GM18526 (cell line): Measurements from ENCODE around the gene TFDP1.

Source experiments
- POLR2A ChIP-seq: IDR thresholded peaks from 3 replicates; pipeline ENCODE4 v1.6.1; 2011; ENCODE audit not compliant: insufficient read length; ENCODE audit errors: extremely low read depth

The TFDP1 gene

GRCh38 chr13:113584205-113584869 is at the start of gene TFDP1:
TFDP1 (plus strand) TSS chr13:113584753; CDS start chr13:113585838, 1,085 bp downstream.
- TF ChIP-seq POLR2A, result peak; percentile 58

- no peak for TF ChIP-seq POLR2A
Observed at GRCh38 chr13:113535381-113535781, 49.2 kb upstream of the TFDP1 start.

- no peak for TF ChIP-seq POLR2A
Observed at GRCh38 chr13:113536461-113537110, 48.0 kb upstream of the TFDP1 start.

- no peak for TF ChIP-seq POLR2A
Observed at GRCh38 chr13:113537205-113537604, 47.3 kb upstream of the TFDP1 start.

- TF ChIP-seq POLR2A, result no peak
Observed at GRCh38 chr13:113537909-113538688, 46.5 kb upstream of the TFDP1 start.

GRCh38 chr13:113538689-113539058 is 45.9 kb upstream of the TFDP1 start:
- no peak for TF ChIP-seq POLR2A

- no peak for TF ChIP-seq POLR2A
Observed at GRCh38 chr13:113539176-113539575, 45.4 kb upstream of the TFDP1 start.

- no peak for TF ChIP-seq POLR2A
Observed at GRCh38 chr13:113539822-113540221, 44.7 kb upstream of the TFDP1 start.

- no peak for TF ChIP-seq POLR2A
Observed at GRCh38 chr13:113540523-113540922, 44.0 kb upstream of the TFDP1 start.

GRCh38 chr13:113542751-113543424 is 41.7 kb upstream of the TFDP1 start:
- no peak for TF ChIP-seq POLR2A

- no peak for TF ChIP-seq POLR2A
Observed at GRCh38 chr13:113544071-113544891, 40.3 kb upstream of the TFDP1 start.

- TF ChIP-seq POLR2A, result no peak
Observed at GRCh38 chr13:113544896-113545295, 39.7 kb upstream of the TFDP1 start.

- no peak for TF ChIP-seq POLR2A
Observed at GRCh38 chr13:113545455-113545930, 39.1 kb upstream of the TFDP1 start.

- TF ChIP-seq POLR2A, result no peak
Observed at GRCh38 chr13:113545931-113546516, 38.5 kb upstream of the TFDP1 start.
